CD1c-positive myeloid dendritic cell (primary cell): ENCODE results near the gene SETBP1.
"Not testable (repeated sequence)": the region's sequence is repeated elsewhere in the genome, so short reads cannot be mapped to it uniquely, and the experiment has no call there.

Experiments
- DNase-seq: peaks from one replicate; pipeline ENCODE4 v3.0.0-alpha.2; 2016; ENCODE audit errors: extremely low spot score

SETBP1 gene

GRCh38 chr18:44704135-44704789, 23.6 kb downstream of the SETBP1 start:
- DNase-seq = no peak

- DNase-seq = no peak
These were observed 24.5 kb downstream of the SETBP1 start for GRCh38 chr18:44705075-44705675.

- DNase-seq = no peak
These were observed 27.9 kb downstream of the SETBP1 start for GRCh38 chr18:44708451-44709083.

GRCh38 chr18:44709307-44710126, 28.8 kb downstream of the SETBP1 start:
- peak; percentile 80 for DNase-seq

DNA sequence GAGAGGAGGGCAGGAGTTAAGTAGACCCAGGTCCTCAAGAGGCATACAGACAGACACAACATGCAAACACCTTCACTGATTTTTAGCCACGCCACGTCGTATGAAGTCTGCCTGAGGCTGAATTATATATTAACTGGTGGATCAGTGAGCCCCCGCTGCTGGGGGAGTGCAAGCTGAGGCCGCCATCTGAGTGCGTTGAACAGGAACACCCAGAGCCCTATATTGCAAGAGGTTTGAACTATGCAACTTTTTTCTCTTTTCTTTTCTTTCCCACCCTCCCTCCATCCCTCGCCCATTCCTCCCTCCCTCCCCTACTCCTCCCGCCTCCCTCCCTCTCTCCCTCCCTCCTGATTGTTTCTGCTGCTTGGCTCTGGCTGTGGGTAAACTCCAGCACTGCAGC, 30.2 kb downstream of the SETBP1 start:
- DNase-seq = no peak

DNA sequence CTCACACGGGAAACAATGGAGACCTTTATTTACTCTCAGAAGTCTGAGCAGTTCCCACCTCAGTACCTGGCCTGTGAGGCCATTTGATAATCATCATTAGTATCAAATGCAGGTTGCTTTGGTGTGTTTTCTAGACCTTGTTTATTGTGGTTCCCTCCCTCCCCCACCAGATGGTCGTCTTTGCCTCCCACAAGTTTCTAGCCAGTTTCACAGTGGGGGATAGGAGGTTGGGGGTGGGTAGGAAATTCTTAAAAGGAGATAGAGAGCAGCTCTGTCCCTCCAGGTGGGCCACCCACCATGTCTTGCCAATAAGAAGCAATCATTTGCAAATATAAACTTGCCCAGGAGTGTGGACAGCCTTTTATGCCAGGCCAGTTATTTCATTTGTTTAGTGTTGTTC, 31.3 kb downstream of the SETBP1 start:
- no peak for DNase-seq

DNA sequence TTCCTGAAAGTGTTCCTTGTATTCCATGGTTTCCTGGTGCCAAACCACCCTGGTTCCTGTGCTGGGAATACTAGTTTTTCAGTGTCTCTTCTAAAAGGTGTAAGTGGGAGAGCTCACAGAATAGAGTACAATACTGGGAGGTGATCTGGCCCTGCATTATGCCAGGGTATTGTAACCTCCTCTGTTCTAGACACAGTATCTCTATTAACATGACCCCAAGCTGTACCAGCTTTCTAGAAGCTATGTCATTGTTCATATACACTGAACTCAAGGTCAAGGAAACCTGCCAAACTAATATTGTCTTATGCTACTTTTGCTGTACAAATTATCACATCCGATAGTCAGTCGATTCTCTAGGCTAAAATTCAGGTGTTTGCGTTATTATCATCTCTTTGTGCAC, 32.7 kb downstream of the SETBP1 start:
- no peak for DNase-seq

GRCh38 chr18:44714376-44714775, 33.7 kb downstream of the SETBP1 start:
- no peak for DNase-seq

- no peak for DNase-seq
These were observed 34.6 kb downstream of the SETBP1 start for GRCh38 chr18:44715245-44715644.

- no peak for DNase-seq
These were observed 35.2 kb downstream of the SETBP1 start for GRCh38 chr18:44715842-44716241.

DNA sequence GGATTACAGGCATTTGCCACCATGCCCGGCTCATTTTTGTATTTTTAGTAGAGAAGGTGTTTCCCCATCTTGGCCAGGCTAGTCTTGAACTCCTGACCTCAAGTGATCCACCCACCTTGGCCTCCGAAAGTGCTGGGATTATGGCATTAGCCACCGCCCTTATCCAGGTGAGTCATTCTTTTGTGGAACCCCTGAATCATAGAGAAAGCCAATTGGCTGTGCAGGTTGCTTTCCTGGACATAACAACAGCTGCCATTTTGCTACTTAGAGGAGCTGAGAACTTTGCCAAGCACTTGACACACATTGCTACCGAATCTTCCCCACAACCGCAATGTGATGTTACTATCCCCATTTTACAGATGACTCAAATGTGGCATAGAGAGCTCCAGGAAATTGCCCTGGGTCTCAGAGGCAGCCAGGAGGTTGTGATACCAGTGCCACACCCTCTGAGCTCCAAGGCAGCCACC, 36.0 kb downstream of the SETBP1 start:
- peak; percentile 18 for DNase-seq

GRCh38 chr18:44719519-44720060, 38.9 kb downstream of the SETBP1 start:
- DNase-seq = no peak

GRCh38 chr18:44721748-44722147, 41.1 kb downstream of the SETBP1 start:
- DNase-seq = not testable (repeated sequence)

- peak; percentile 35 for DNase-seq
These were observed 42.7 kb downstream of the SETBP1 start for GRCh38 chr18:44723411-44723810.

- peak; percentile 54 for DNase-seq
These were observed 43.6 kb downstream of the SETBP1 start for GRCh38 chr18:44724105-44724778.

GRCh38 chr18:44725300-44726058, 44.8 kb downstream of the SETBP1 start:
- DNase-seq = peak; percentile 80

DNA sequence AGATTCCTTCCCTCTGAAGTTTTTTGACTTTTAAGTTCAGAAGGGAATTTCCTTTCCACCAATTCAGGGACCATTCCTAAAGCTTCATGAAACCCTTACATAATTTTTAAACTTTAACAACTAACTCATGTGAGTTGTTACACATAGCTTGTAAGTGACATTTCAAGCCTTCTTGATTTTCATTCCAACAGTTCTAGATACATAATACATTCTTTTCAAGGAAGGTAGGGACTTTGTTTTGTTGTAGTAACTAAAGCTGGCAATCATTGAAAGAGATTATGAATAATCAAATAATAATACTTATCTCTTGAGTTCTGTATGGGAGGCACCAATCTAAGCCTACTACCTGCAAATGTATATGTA, 45.4 kb downstream of the SETBP1 start:
- no peak for DNase-seq

DNA sequence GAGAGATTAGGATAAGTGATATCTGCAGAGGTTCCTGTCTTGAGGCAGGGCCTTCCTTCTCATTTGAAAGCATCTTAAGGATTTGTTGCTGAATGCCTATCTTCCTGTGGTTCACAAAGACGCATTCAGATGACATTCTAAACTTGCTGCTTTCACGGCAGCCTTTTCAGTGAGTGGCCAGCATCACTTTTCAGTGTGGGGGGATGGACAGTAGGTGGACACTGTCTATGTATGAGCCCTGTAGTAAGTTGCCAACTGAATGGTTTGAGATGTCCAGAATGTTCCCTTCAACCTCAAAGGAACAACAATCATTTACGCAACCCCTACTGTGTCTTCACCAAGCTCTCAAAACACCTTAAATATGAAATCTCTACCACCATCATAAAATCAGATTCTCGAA, 46.6 kb downstream of the SETBP1 start:
- DNase-seq = no peak

DNA sequence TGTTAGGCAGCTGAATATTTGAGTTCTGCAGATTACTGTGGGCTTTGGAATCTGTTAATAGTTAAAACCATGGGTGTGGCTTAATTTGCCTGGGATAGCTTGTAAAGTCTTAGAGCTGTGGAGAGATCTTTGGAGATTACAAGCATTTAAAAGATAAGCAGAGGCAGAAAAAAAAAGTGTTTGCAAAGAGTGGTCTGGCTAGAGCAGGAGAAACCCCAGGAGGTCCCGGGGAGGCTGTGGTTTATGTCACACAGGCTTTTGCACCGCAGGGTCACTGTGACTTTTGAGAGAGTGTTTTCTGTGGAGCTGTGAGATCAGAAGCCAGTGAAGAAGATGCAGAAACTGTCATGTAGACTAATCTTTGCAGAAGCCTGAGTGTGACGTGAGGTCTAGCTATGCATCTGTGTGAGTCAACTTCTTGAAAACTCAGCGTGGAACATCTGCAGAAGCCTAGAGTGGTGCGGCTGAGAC, 49.0 kb downstream of the SETBP1 start:
- peak; percentile 31 for DNase-seq

DNA sequence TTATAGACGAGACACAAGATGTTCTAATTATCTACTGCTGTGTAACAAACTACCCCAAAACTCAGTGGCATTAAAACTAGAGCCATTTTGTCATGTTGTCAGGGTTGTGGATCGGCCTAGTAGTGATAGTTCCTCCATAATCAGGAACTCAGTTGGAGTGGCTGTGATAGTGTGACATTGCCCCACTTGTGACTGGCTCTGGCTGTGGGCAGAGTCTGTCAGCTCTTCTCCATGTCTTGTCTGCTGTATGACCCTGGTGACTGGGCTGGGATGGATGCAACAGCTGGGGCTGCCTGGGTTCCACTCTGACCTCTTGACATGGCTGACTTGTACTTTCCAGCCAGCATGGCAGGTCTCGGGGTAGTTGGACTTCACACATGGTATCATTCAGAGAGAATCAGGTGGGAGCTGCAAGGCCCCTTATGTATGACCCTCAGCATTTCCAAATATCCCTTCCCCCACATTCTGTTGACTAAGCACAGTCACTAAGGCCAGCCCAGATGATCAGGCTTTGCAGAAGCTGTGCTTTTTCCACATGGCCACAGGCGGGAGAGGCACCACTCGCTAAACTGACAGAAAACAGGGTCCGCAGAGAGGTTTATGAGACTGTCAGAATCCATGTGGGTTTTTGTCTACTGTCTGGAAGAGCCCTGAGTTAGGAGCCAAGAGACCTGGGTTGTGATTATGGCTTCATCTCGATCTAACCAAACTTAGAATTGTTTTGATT, 50.3 kb downstream of the SETBP1 start:
- DNase-seq = peak; percentile 33
